Measurements from ENCODE around the gene GALR1.

Gene GALR1

GRCh38 chr18:77321823-77322805 lies 72.5 kb downstream of the GALR1 start:
- DNase-seq (ENCODE audit: low read depth): no peak

DNA sequence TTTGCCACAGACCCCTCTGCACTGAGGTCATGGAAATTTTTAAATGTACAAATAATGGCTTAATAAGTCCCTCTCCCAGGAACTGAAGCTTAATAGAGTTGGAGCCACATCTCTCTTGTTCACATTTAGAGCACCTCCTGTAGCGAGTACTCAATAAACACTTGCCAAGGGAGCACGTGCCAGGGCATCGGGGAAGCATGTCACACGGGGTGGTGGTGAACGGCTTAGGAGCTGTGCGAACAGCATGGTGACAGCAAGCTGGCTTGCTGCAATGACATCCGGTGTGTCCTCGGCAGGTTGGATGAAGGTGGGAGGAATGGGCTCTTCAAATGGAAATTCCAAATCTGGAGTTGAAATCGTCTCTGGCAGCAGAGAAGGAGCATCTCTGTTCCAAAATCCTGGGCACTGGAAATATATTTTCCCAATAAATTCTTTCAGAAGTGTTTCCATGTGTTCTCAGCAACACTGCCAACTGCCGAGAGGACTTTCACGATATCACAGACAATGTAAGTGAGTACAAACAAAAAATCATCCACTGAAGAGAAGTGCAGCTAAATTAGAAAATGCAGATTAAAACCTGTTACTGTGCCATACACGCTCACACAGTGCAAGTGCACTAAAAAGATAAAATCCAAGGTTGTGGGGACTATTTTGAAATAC lies 74.1 kb downstream of the GALR1 start:
- no peak for DNase-seq (ENCODE audit: low read depth)
